ENCODE results near the gene LAMA2. TPM values are rescaled to one million over a fixed set of nuclear protein-coding genes. Genes with fewer than 3 reads are reported as not detected.

The LAMA2 gene
- total and polyA plus RNA-seq, 2 of the 8 experiments (the other 6 are each of a cell fraction or from before 2014, with no cell fraction given) = 1.3 to 3.8 TPM

GRCh38 chr6:128882560-128882959 lies 378 bp upstream of the LAMA2 start:
- Histone ChIP-seq H4K8ac (ENCODE audit: extremely low read depth, insufficient read depth, low read length) (no peak overlapping the region), H3K36me3 (ENCODE audit: control insufficient read depth in 2 of 4, insufficient read depth in 4 of 4, low read length in 3 of 4) (no peaks in the 10 kb centered on the region), H3K79me1 (ENCODE audit: low read depth, low read length) (no peaks in the 10 kb centered on the region), H3K9me3 (ENCODE audit: insufficient read depth in 2 of 2, low read depth in 1 of 2, low read length in 1 of 2) (no peaks in the 10 kb centered on the region), H4K91ac (replicated peaks; ENCODE audit: insufficient read length, low read length) (no peak overlapping the region), H2BK15ac (ENCODE audit: low read length) (no peak overlapping the region), H3K4me3 (ENCODE audit: extremely low read depth in 1 of 4, insufficient read depth in 2 of 4, low read depth in 3 of 4, low read length in 4 of 4) (peak overlapping the region; percentile 38 to 61 (median 48); a peak in 5 of 8 replicates), H3K18ac (ENCODE audit: extremely low read depth, low read length) (no peak overlapping the region), H2BK12ac (ENCODE audit: low read depth, low read length) (no peak overlapping the region), H4K5ac (ENCODE audit: insufficient read length, low read depth, low read length) (no peak overlapping the region), H2BK5ac (ENCODE audit: low read depth, low read length) (no peak overlapping the region), H3K56ac (replicated peaks; ENCODE audit: insufficient read length, low read depth, low read length) (no peak overlapping the region), H3K14ac (ENCODE audit: insufficient read length) (no peak overlapping the region), H2AFZ (ENCODE audit: low read length) (peak overlapping the region; percentile 52), H3K4ac (replicated peaks; ENCODE audit: insufficient read length, low read depth, low read length) (no peak overlapping the region), H3K27me3 (replicated peaks in 1 of 4; ENCODE audit: control insufficient read depth in 3 of 4, extremely low read depth in 1 of 4, insufficient read depth in 3 of 4, low read length in 3 of 4) (no peaks in the 10 kb centered on the region), H3K27ac (ENCODE audit: low read depth, low read length) (no peak overlapping the region), H2BK20ac (ENCODE audit: low read length) (no peak overlapping the region), H3K79me2 (ENCODE audit: control insufficient read depth in 1 of 2, insufficient read depth in 2 of 2, low read length in 2 of 2) (no peaks in the 10 kb centered on the region), H4K20me1 (replicated peaks in 1 of 2; ENCODE audit: control insufficient read depth in 1 of 2, insufficient read depth in 2 of 2, low read length in 2 of 2) (no peaks in the 10 kb centered on the region), H3K4me1 (replicated peaks in 1 of 4; ENCODE audit: control insufficient read depth in 3 of 4, insufficient read depth in 4 of 4, low read length in 3 of 4) (peaks cover 0 to 4% (median 3%) of the 10 kb centered on the region in 4 experiments; a peak in 5 of 7 replicates), H3K4me2 (ENCODE audit: insufficient read depth in 1 of 2, low read depth in 2 of 2, low read length in 2 of 2) (peak overlapping the region; percentile 66 to 83), H2BK120ac (replicated peaks; ENCODE audit: low read depth, low read length) (no peak overlapping the region), H3K23ac (ENCODE audit: insufficient read length) (no peak overlapping the region), H2AK5ac (ENCODE audit: low read depth, low read length) (no peak overlapping the region), H3K9ac (replicated peaks in 1 of 4; ENCODE audit: extremely low read depth in 1 of 4, low read depth in 3 of 4, low read length in 3 of 4) (no peak overlapping the region), H3K23me2 (ENCODE audit: low read depth, low read length) (peaks cover 3% of the 10 kb centered on the region; the same call in 1 of the 2 replicates)
- 38% methylated on average over 2 of the region's 2 CpGs; no CpG with 5 or more reads in 1 of the 2 experiments for WGBS, 2 experiments (ENCODE audit: extremely low coverage in 1 of 2, insufficient coverage in 1 of 2, insufficient read length in 1 of 2, insufficient replicate concordance in 2 of 2, low coverage in 1 of 2, low lambda C conversion rate in 2 of 2, missing lambda C conversion rate in 1 of 2)
- FAIRE-seq = no peak
- DNase-seq (ENCODE audit: low read depth in 1 of 2, low spot score in 2 of 2) = no peak
- POLR2A ChIA-PET (ENCODE audit: partially characterized antibody) = interaction anchor here (0.8 kb wide), 1 partner anchor 16 kb away, joined by 3 read pairs; no protein-coding TSS in a partner anchor
- CTCF ChIA-PET (ENCODE audit: partially characterized antibody) = interaction anchor here (0.6 to 0.9 kb wide), 2 partner anchors 35 to 361 kb away, joined by 3 to 7 read pairs; no protein-coding TSS in a partner anchor
- TF ChIP-seq RAD21 (IDR thresholded peaks at IDR 0.05 in 1 of 2, conservative IDR thresholded peaks at IDR 0.05 in 1 of 2; ENCODE audit: low read depth in 2 of 2, low read length in 2 of 2) = 0 out of 4 replicates have a peak, but pooled peaks of 1 of the 2 experiments have one; percentile 0
- no peak for TF ChIP-seq JUND (IDR thresholded peaks at IDR 0.05; ENCODE audit: low read length)
